Small intestine (tissue), 7 donors: ENCODE data around the gene SLC10A1. TPM values are rescaled to one million over a fixed set of nuclear protein-coding genes. Genes with fewer than 3 reads are reported as not detected.

Experiments
- DNase-seq, 2 donors: peaks; one replicate each; pipeline versions ENCODE4 v3.0.0 to v3.0.0-alpha.2; 2013
- FAIRE-seq: peaks from 2 replicates; lab custom pipeline; 2012; peaks lifted over from hg19 to GRCh38; lab: Jason Lieb, UNC
- H3K27ac ChIP-seq, 3 donors: one replicate each; pipeline ENCODE4 v1.5.1; 2013; ENCODE audit warnings: low read length in 2 of 3, mild to moderate bottlenecking in 2 of 3, control low read depth in 1 of 3, inconsistent platforms in 1 of 3, low read depth in 1 of 3, moderate library complexity in 1 of 3
- H3K27me3 ChIP-seq, 3 donors: one replicate each; pipeline ENCODE4 v1.6.1; 2013; ENCODE audit warnings: low read length in 3 of 3, inconsistent platforms in 1 of 3; ENCODE audit not compliant: control insufficient read depth in 3 of 3, insufficient read depth in 3 of 3
- H3K36me3 ChIP-seq, 3 donors: one replicate each; pipeline ENCODE4 v1.6.1; 2013; ENCODE audit warnings: low read length in 3 of 3, inconsistent platforms in 1 of 3, low read depth in 1 of 3, mild to moderate bottlenecking in 1 of 3, moderate library complexity in 1 of 3; ENCODE audit not compliant: control insufficient read depth in 3 of 3, insufficient read depth in 2 of 3
- H3K4me1 ChIP-seq, 3 donors: one replicate each; pipeline ENCODE4 v1.6.1; 2013; ENCODE audit warnings: low read length in 2 of 3, inconsistent platforms in 1 of 3, low read depth in 1 of 3, mild to moderate bottlenecking in 1 of 3, moderate library complexity in 1 of 3; ENCODE audit not compliant: control insufficient read depth in 3 of 3, insufficient read depth in 2 of 3
- H3K4me3 ChIP-seq, 3 donors: one replicate each; pipeline ENCODE4 v1.5.1; 2013; ENCODE audit warnings: low read length in 3 of 3, control low read depth in 1 of 3, inconsistent platforms in 1 of 3, low read depth in 1 of 3, mild to moderate bottlenecking in 1 of 3, moderate library complexity in 1 of 3
- H3K9me3 ChIP-seq, 2 donors: one replicate each; pipeline ENCODE4 v1.6.1; 2013; ENCODE audit warnings: low read depth in 1 of 2, low read length in 1 of 2; ENCODE audit not compliant: control insufficient read depth in 2 of 2, insufficient read depth in 1 of 2
- WGBS, 3 donors: extraction: QIAGEN DNeasy Blood & Tissue Kit; methylation state at CpG; one replicate each; pipeline ENCODE4 v1.1.7; 2013; 5-methylcytosine and 5-hydroxymethylcytosine counted together
- polyA plus RNA-seq, 4 donors: library from polyadenylated mRNA; stranded (reverse) in 3 of 4; unstranded in 1 of 4; fragments of 200-250 nt in 3 of 4; fragments of 120-200 nt in 1 of 4; gene quantifications; one replicate each; pipeline versions ENCODE4 v1.2.1 to v1.2.3, GENCODE V29; 2013
- donor health status: healthy with polysubstance abuse.
- donor health status: control.
- donor health status: control.
- donor health status: Bipolar disorder and iron deficiency.
- donor health status: healthy.

SLC10A1 gene
- polyA plus RNA-seq, 4 donors: 0.04 to 0.12 TPM; not detected in 2

DNA sequence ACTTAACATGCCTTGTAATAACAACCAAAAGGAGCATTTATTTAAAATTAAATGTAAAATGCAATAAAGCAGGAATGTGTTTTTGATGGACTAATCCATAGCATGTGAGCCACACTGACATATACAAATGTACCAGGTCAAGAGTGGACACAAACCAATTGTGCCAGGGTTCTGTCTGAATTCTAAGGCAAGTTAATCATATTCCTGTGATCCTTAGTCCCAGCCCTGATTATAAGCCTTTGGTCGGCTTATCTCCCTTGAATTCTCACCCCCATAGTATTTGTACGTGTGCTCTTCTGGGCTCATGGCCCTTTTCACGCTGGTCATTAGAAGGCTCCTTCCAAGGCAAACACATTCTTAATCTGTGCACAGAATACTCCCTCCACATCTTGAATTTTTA, 40.7 kb downstream of the SLC10A1 start:
- peak overlapping the region; percentile 70 to 97 (median 92) for H3K27ac ChIP-seq
- 49 to 70% (median 60%) methylated on average over 3 of the region's 3 CpGs for WGBS, 3 donors
- DNase-seq (no peak), FAIRE-seq (no peak)
- H3K9me3 ChIP-seq: peaks cover 0 to 5% of the 10 kb centered on the region in 2 donors
- no peaks in the 10 kb centered on the region for H3K36me3 ChIP-seq
- H3K27me3 ChIP-seq: no peaks in the 10 kb centered on the region
- no peak overlapping the region for H3K4me3 ChIP-seq
- H3K4me1 ChIP-seq: peaks cover 0 to 24% (median 2%) of the 10 kb centered on the region in 3 donors

GRCh38 chr14:69755784-69756183, 41.3 kb downstream of the SLC10A1 start:
- no peaks in the 10 kb centered on the region for H3K27me3 ChIP-seq
- H3K4me1 ChIP-seq: peaks cover 0 to 24% (median 2%) of the 10 kb centered on the region in 3 donors
- WGBS, 3 donors: 10 to 48% (median 40%) methylated on average over 2 of the region's 2 CpGs
- H3K36me3 ChIP-seq: no peaks in the 10 kb centered on the region
- peaks cover 0 to 5% of the 10 kb centered on the region in 2 donors for H3K9me3 ChIP-seq
- no peak for FAIRE-seq
- no peak overlapping the region for H3K4me3 ChIP-seq
- DNase-seq: peak; percentile 91 to 92
- peak overlapping the region; percentile 70 to 97 (median 92) for H3K27ac ChIP-seq

DNA sequence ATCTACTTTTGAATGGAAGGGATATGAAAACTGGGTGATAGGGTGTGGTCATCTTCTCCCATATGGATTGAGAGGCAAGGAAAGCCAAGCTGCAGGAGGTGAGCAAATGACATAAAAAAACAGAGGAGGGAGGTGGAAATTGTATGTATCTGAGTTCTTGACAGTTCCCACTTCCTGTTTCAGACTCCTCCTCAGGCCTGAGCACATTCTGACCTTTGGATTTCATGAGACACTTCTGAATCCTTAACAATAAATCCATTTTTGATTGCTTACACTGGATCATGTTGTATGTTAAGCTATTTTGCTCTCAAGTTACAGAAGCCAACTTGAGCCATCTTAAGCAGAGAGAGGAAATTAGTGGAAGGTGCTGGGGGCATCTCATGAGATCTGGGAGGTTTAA, 41.7 kb downstream of the SLC10A1 start:
- no peaks in the 10 kb centered on the region for H3K36me3 ChIP-seq
- no peak for FAIRE-seq
- peak overlapping the region; percentile 70 to 97 (median 92) for H3K27ac ChIP-seq
- peak; percentile 80 to 84 for DNase-seq
- no peaks in the 10 kb centered on the region for H3K27me3 ChIP-seq
- H3K4me1 ChIP-seq: peaks cover 0 to 29% (median 6%) of the 10 kb centered on the region in 3 donors
- no peak overlapping the region for H3K4me3 ChIP-seq
- peaks cover 0 to 5% of the 10 kb centered on the region in 2 donors for H3K9me3 ChIP-seq

GRCh38 chr14:69754487-69754886, 42.6 kb downstream of the SLC10A1 start:
- 70 to 82% (median 78%) methylated on average over 2 of the region's 2 CpGs for WGBS, 3 donors
- H3K9me3 ChIP-seq: peaks cover 0 to 5% of the 10 kb centered on the region in 2 donors
- H3K36me3 ChIP-seq: no peaks in the 10 kb centered on the region
- H3K27me3 ChIP-seq: no peaks in the 10 kb centered on the region
- peaks cover 0 to 35% (median 6%) of the 10 kb centered on the region in 3 donors for H3K4me1 ChIP-seq
- no peak overlapping the region for H3K4me3 ChIP-seq
- FAIRE-seq: no peak
- no peak for DNase-seq
- peak overlapping the region in 2 of 3 donors; percentile 92 to 97 for H3K27ac ChIP-seq

DNA sequence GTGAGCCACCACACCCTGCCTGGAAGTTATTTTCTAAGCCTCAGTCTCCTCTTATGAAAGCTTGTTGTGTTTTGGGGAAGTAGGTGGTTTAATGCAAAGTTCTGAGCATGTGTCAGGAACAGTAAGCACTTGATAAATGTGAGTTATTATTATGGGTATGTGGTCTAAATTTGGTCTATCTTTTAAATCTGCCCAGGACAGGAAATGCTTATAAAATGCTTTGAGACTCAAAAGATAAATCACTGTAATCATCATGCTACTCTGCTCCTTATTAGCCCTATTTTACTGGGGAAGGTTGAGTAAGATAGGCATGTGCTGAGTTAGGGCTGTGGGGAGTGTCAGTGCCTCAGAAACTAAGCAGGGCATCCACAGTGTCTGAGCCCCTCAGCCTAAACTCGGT, 43.2 kb downstream of the SLC10A1 start:
- Histone ChIP-seq H3K27ac (peak overlapping the region in 1 of 3 donors; percentile 97), H3K4me3 (no peak overlapping the region), H3K27me3 (no peaks in the 10 kb centered on the region), H3K4me1 (peaks cover 0 to 36% (median 6%) of the 10 kb centered on the region in 3 donors), H3K9me3 (peaks cover 0 to 5% of the 10 kb centered on the region in 2 donors), H3K36me3 (no peaks in the 10 kb centered on the region)
- DNase-seq (no peak), FAIRE-seq (no peak)
- 90 to 95% (median 92%) methylated on average over 1 of the region's 1 CpG for WGBS, 3 donors

GRCh38 chr14:69752773-69753172, 44.3 kb downstream of the SLC10A1 start:
- Histone ChIP-seq H3K4me3 (no peak overlapping the region), H3K9me3 (peaks cover 0 to 5% of the 10 kb centered on the region in 2 donors), H3K27ac (no peak overlapping the region), H3K36me3 (no peaks in the 10 kb centered on the region), H3K4me1 (peaks cover 0 to 38% (median 6%) of the 10 kb centered on the region in 3 donors), H3K27me3 (no peaks in the 10 kb centered on the region)
- no peak for DNase-seq
- no peak for FAIRE-seq
- 54 to 76% (median 69%) methylated on average over 1 of the region's 1 CpG for WGBS, 3 donors

GRCh38 chr14:69750495-69750894, 46.5 kb downstream of the SLC10A1 start:
- 56 to 90% (median 74%) methylated on average over 2 of the region's 2 CpGs for WGBS, 3 donors
- no peak for DNase-seq
- no peak overlapping the region for H3K4me3 ChIP-seq
- no peaks in the 10 kb centered on the region for H3K27me3 ChIP-seq
- no peak for FAIRE-seq
- H3K27ac ChIP-seq: peak overlapping the region in 2 of 3 donors; percentile 30 to 81
- H3K9me3 ChIP-seq: peaks cover 0 to 5% of the 10 kb centered on the region in 2 donors
- peaks cover 0 to 35% (median 3%) of the 10 kb centered on the region in 3 donors for H3K4me1 ChIP-seq
- no peaks in the 10 kb centered on the region for H3K36me3 ChIP-seq

- FAIRE-seq (no peak), DNase-seq (peak; percentile 81 to 84)
- peaks cover 0 to 30% (median 3%) of the 10 kb centered on the region in 3 donors for H3K4me1 ChIP-seq
- peak overlapping the region in 2 of 3 donors; percentile 30 to 81 for H3K27ac ChIP-seq
- peaks cover 0 to 5% of the 10 kb centered on the region in 2 donors for H3K9me3 ChIP-seq
- 4 to 59% (median 5%) methylated on average over 1 of the region's 1 CpG for WGBS, 3 donors
- no peaks in the 10 kb centered on the region for H3K36me3 ChIP-seq
- H3K27me3 ChIP-seq: no peaks in the 10 kb centered on the region
- H3K4me3 ChIP-seq: no peak overlapping the region
Measured at GRCh38 chr14:69749956-69750355, 47.1 kb downstream of the SLC10A1 start.

GRCh38 chr14:69741055-69741454, 56.0 kb downstream of the SLC10A1 start:
- peak in 1 of 2 donors; percentile 51 for DNase-seq
- H3K4me1 ChIP-seq: peaks cover 0 to 4% (median 0%) of the 10 kb centered on the region in 3 donors
- H3K9me3 ChIP-seq: peaks cover 0 to 12% of the 10 kb centered on the region in 2 donors
- H3K4me3 ChIP-seq: no peak overlapping the region
- no peaks in the 10 kb centered on the region for H3K36me3 ChIP-seq
- no peak for FAIRE-seq
- WGBS, 3 donors: 89 to 94% (median 93%) methylated on average over 1 of the region's 1 CpG
- no peak overlapping the region for H3K27ac ChIP-seq
- no peaks in the 10 kb centered on the region for H3K27me3 ChIP-seq
